ENCODE results near the gene B3GAT3.
"Not testable (repeated sequence)": the region's sequence is repeated elsewhere in the genome, so short reads cannot be mapped to it uniquely, and the experiment has no call there.

B3GAT3 gene

DNA sequence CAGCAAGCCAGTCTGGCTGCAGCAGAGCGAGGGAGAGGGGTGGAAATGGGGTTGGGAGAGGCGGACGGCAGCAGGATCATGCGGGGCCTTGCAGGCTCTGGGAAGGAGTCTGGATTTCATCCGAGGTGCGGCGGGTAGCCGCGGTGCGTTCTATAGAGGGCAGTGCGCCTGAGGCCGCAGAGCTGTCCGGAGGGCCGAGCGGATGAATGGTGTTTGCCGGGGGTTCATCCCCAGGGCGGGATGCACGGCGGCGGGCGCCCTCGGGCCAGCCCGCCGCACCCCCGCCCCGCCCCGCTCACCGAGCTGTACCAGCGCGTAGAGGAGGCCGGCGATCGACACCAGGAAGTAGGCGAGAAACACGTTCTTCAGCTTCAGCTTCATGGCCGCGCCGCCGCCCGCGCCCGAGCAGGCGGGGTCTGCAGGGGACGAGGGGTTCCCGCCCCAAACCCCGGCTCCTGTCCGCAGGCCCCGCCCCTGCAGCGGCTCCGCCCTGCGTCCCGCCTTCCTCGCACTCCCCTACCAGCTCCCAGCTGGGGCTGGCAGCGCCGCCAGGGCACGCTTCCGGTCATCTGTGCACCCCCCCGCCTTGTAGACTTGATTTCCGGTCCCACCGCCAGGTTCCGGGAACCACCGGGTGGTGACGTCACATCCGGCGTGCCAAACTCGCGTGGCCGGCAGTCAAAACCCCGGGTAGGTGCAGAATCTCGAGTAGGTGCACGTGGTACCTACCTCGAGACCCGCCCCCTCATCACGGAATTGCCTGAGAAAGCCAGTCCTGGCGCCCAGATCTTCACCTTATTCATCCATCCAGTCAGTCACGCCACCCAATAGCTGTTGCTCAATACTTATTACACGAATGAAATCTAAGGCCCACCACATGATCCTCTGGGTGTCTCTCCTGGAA is at the start of gene B3GAT3:
TSS of gene B3GAT3 (minus strand) at position 420 of the 904 bp plus-strand sequence. CDS start at position 381, 39 bp downstream.
- DNase-seq (ENCODE audit: low spot score), result peak; percentile 98

GRCh38 chr11:62671236-62671607 is 49.4 kb upstream of the B3GAT3 start:
- no peak for DNase-seq (ENCODE audit: low spot score)

GRCh38 chr11:62669420-62670161 is 47.8 kb upstream of the B3GAT3 start:
- DNase-seq (ENCODE audit: low spot score), result no peak

DNA sequence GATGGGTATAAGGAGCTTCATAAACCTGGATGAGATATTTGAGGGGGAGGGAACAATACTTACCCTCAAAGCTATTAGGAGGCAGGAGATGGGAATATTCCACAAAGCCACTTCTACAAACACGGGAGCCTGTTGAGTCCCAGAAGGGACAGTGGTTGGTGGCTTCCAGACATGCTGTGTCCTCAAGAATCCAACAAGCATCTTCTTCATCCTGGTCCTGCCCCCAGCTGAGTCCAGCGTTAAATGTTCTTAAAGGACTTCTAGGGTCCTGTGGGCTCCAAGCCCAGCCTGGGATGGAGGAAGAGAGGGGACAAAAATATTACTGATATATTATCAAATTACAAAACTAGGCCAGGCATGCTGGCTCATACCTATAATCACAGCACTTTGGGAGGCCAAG is 45.7 kb upstream of the B3GAT3 start:
- no peak for DNase-seq (ENCODE audit: low spot score)

GRCh38 chr11:62666259-62666926 is 44.6 kb upstream of the B3GAT3 start:
- no peak for DNase-seq (ENCODE audit: low spot score)

- DNase-seq (ENCODE audit: low spot score), result peak; percentile 58
Measured at GRCh38 chr11:62665599-62666258, 43.9 kb upstream of the B3GAT3 start.

DNA sequence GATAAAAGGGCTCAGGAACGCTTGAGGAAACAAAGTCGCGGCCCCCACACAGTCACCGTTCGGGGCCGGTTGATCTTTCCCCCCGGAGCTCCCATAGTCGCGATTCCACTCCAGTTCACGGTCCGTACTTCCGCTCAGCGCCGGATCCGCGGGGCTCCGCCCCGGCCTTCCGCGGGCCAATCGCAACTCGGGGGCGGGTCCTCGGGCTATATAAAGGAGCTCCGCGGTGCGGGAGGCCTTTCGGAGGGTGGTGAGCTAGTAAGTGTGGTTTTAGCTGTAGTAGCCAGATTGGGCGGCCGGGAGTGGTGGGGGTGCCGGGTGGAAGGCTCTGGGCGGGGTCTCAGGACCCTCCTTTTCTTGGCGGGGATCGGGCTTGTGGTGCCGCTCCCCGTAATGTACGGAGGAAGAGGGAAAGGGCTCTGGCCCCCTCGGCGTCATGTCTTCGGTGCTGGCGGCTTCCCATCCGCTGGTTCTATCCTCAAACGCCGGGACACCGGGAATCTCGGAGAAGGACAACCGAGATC is 43.4 kb upstream of the B3GAT3 start, which contains the start of the genes C11orf98 and CSKMT:
TSS of gene C11orf98 (minus strand) at position 136 of the 524 bp plus-strand sequence. CDS start at position 95, 41 bp downstream.
TSS of gene CSKMT (plus strand) at position 238 of the 524 bp plus-strand sequence. CDS start 568 bp downstream, outside the sequence.
- DNase-seq (ENCODE audit: low spot score), result peak; percentile 95

GRCh38 chr11:62664405-62665074 is 42.8 kb upstream of the B3GAT3 start:
- DNase-seq (ENCODE audit: low spot score), result peak; percentile 84

- DNase-seq (ENCODE audit: low spot score), result no peak
Measured at GRCh38 chr11:62656796-62657429, 35.1 kb upstream of the B3GAT3 start.

- no peak for DNase-seq (ENCODE audit: low spot score)
Measured at GRCh38 chr11:62654297-62654696, 32.5 kb upstream of the B3GAT3 start.

DNA sequence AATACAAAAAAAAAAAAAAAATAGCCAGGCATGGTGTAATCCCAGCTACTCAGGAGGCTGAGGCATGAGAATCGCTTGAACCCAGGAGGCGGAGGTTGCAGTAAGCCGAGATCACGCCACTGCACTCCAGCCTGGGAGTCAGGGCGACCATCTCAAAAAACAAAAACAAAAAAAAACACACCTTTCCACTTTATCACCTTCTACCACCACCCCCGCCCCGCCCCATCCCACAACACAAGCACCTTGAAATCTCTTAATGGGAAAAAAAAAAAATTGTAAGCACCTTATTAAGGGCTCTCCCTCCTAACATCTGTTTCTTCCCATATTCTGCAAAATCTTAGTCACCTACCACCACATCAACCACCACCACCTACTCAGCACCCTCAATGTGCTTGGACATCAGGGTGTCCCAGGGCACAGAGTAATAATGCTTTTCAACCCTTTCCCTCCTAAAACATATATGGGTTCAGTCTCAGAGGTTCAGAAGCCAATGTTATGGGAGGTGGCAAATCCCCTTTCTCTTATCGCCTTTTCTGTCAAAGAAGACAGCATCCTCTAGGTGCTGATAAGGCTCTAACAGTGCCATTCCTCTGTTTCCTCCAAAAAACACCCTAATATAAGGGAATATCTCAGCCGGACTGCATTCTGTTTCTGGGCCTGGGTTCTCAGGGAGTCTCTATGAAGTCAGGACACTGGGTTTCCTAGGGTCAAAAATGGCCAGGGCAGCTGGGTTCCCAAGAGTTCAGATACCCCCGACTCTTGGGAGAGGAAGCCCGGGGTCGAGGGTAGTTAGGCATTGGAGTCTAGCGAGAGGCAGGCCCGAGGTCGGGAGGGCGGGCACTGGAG is 30.6 kb upstream of the B3GAT3 start:
- peak; percentile 41 for DNase-seq (ENCODE audit: low spot score)

GRCh38 chr11:62650283-62650682 is 28.5 kb upstream of the B3GAT3 start:
- DNase-seq (ENCODE audit: low spot score), result not testable (repeated sequence)

GRCh38 chr11:62649486-62649885 is 27.7 kb upstream of the B3GAT3 start:
- DNase-seq (ENCODE audit: low spot score), result peak; percentile 39

DNA sequence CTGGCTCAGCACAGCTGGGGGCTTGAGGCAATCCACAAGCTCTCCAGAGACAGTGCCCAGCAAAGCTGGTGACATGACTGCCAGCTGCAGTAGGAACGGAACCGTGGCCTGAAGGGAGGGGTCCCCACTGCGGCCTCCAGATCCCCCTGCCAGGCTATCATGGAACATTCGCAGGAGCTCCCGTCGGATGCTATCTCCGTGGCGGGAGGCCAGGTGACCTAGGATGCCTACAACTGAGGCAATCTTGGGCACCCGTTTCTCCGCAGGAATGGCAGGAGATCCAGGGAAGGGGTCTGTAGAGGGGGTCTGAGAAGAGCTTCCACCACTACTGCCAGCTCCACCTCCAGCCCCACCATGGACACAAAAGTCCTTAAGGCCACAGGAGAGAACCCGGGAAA is 27.2 kb upstream of the B3GAT3 start:
- no peak for DNase-seq (ENCODE audit: low spot score)

- DNase-seq (ENCODE audit: low spot score), result no peak
Measured at GRCh38 chr11:62648185-62648966, 26.6 kb upstream of the B3GAT3 start.

- no peak for DNase-seq (ENCODE audit: low spot score)
Measured at GRCh38 chr11:62647609-62648005, 25.8 kb upstream of the B3GAT3 start.

DNA sequence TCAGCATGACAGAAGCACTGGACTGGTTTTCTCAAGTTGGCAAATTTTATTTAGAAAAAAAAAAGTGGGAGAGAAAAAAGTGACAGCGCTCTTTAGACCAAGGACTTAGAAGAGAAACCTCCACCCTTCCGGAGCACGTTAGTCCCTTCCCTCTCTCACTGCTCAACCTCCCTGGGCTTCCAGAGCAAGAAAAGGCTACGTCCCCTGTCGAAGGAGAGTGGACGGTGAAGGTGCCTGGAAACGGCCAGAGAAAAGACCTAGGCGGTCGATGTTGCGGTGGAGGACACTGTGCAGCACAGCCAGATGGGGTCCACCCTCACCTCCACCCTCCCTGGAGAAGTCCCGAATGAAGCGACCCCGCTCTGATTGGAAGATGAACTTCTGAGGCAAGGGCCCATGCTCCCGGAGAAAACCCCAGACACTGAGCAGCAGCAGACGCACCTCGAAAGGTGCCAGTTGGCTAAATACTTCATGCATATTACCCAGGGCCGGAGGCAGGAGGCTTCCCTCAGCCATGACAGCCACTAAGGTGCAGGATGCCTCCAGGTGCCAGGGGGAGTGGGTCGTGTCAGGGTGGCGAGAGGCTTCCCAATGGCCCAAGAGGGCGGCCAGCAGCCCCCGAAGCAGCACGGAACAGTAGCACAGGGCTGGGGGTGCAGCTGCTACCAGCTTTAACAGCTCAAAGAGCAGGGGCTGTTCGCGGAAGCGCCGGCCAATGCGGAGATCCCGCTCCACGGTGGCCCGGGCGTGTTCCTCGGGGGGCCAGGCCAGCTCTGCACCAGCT is 25.2 kb upstream of the B3GAT3 start:
- DNase-seq (ENCODE audit: low spot score), result no peak

All from NAMALWA (cell line).